Panc1 (cell line): ENCODE results near the gene SMIM38. TPM values are rescaled to one million over a fixed set of nuclear protein-coding genes. Genes with fewer than 3 reads are reported as not detected.

Source experiments
- ATAC-seq: fragments of 200-7000 bp; cut with Tn5 transposase; 2 replicates; pipeline ENCODE4 v1.9.1; 2020; ENCODE audit warnings: mild to moderate bottlenecking, moderate library complexity
- BruUV-seq: library from RNA; stranded (reverse); fragments of 400-500 nt; replicated peaks from 2 replicates; lab custom pipeline; 2021; lab: Mats Ljungman, UMichigan
- CTCF ChIA-PET: fragments of 300-600 bp; sonication (Branson Sonifier 250); formaldehyde crosslinking; loops from one replicate; lab custom pipeline; 2022; ENCODE audit warnings: antibody characterized with exemption; lab: Charles Lee
- POLR2A ChIA-PET: fragments of 300-600 bp; sonication (Branson Sonifier 250); formaldehyde crosslinking; loops from one replicate; lab custom pipeline; 2022; ENCODE audit warnings: antibody characterized with exemption; lab: Charles Lee
- DNase-seq: peaks from one replicate; pipeline ENCODE4 v3.0.0-alpha.2; 2010; ENCODE audit warnings: low read depth, low spot score
- H3K27ac ChIP-seq: 2 replicates; pipeline ENCODE4 v1.5.1; 2011; ENCODE audit warnings: mild to moderate bottlenecking, low read length, inconsistent platforms
- H3K27me3 ChIP-seq: fragments of 200-500 bp; sonication (Bioruptor generic); 2 replicates; pipeline ENCODE4 v1.6.0; 2014; ENCODE audit warnings: low read length, inconsistent platforms; ENCODE audit not compliant: control insufficient read depth, insufficient read depth
- H3K36me3 ChIP-seq: fragments of 200-500 bp; sonication (Bioruptor generic); 2 replicates; pipeline ENCODE4 v1.5.1; 2014; ENCODE audit warnings: inconsistent platforms, mild to moderate bottlenecking, low read length, moderate library complexity; ENCODE audit not compliant: control insufficient read depth, insufficient read depth
- H3K4me1 ChIP-seq: 2 replicates; pipeline ENCODE4 v1.5.1; 2011; ENCODE audit warnings: inconsistent platforms, mild to moderate bottlenecking, low read length, moderate library complexity; ENCODE audit not compliant: control insufficient read depth, insufficient read depth
- H3K4me3 ChIP-seq, 2 experiments: 2 replicates each; pipeline ENCODE4 v1.5.1; 2011 to 2012; ENCODE audit warnings: low read depth in 2 of 2, low read length in 2 of 2, mild to moderate bottlenecking in 2 of 2, inconsistent platforms in 1 of 2, moderate library complexity in 1 of 2
- H3K9me3 ChIP-seq: fragments of 200-500 bp; sonication (Bioruptor generic); 2 replicates; pipeline ENCODE4 v1.5.1; 2014; ENCODE audit warnings: low read depth, mild to moderate bottlenecking, inconsistent platforms, low read length, moderate library complexity; ENCODE audit not compliant: control insufficient read depth, insufficient read depth
- POLR2AphosphoS5 ChIP-seq: IDR thresholded peaks from 2 replicates; pipeline ENCODE4 v1.6.1; 2012; ENCODE audit warnings: mild to moderate bottlenecking, low read depth, low read length, moderate library complexity
- SIN3A ChIP-seq: IDR thresholded peaks from 2 replicates; pipeline ENCODE4 v1.6.1; 2012; ENCODE audit warnings: low read depth, mild to moderate bottlenecking, low read length, moderate library complexity, borderline replicate concordance; ENCODE audit not compliant: insufficient read depth
- TCF7L2 ChIP-seq: IDR thresholded peaks from 2 replicates; pipeline ENCODE4 v1.6.1; 2011; ENCODE audit warnings: mild to moderate bottlenecking, low read depth, low read length, inconsistent platforms
- in situ Hi-C: cut with HindIII; loops from 2 replicates; pipeline ENCODE4 v1.10.0; 2016; ENCODE audit warnings: low sequenced_read_pairs, low pct_unique_long_range_greater_than_20kb
- intact Hi-C: fragments of 100-400 bp; cut with micrococcal nuclease; formaldehyde crosslinking; loops from one replicate; pipeline ENCODE4 v1.10.0; 2022; ENCODE audit not compliant: unreplicated experiment
- total RNA-seq: library from RNA; stranded (reverse); gene quantifications from one replicate; pipeline ENCODE4 v1.2.1, GENCODE V29; 2021; ENCODE audit not compliant: unreplicated experiment
- TF ChIP-seq, protein P1 (sequence below), 2 experiments: IDR thresholded peaks; 2 replicates each; pipeline ENCODE4 v1.6.1; 2011 to 2012; ENCODE audit warnings: low read depth in 2 of 2, control low read depth in 1 of 2, low read length in 1 of 2, mild to moderate bottlenecking in 1 of 2, moderate library complexity in 1 of 2; ENCODE audit not compliant: insufficient read depth in 1 of 2
- TF ChIP-seq, protein P2 (sequence below): fragments of 450-650 bp; IDR thresholded peaks from 2 replicates; pipeline ENCODE4 v1.5.1; 2017; ENCODE audit warnings: mild to moderate bottlenecking

The SMIM38 gene
- total RNA-seq, 1 experiment from 2014 or later, result 0.46 TPM

DNA sequence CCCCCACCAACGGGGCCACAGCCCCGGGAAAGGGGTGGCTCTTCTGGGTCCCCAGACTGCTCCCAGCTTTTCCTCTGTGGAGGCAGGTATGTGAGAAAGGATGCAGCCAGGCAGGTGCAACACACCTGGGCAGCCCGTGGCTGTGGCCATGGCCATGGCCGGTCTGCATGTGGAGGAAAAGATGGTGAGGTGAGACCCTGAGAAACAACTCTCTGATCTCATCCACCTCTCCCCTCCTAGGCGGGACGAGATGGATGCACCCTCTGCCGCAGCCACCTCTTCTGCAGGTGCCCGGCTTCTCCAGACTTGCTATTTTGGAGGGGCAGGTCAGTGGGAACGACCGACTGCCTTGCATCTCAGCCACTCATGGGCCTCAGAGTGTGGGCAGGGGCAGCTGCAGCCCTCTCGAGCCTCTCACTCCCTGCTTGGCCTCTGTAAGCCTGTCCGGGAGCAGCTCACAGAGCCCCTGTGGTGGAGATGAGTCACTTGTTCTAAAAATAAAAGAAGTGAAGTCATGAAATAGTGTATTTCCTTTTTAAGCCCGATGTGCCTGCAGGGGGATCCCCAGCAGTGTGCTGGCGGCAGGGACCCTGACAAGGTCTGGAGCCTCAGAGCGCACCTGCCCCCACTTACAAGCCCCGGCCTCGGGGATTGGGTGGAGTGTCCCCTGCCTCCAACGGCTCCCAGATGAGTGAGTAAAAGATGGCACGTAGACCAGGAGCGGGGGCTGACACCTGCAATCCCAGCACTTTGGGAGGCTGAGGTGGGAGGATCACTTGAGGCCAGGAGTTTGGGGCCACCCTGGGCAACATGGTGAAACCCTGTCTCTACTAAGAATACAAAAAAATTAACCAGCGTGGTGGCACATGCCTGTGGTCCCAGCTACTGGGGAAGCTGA lies 10.7 kb downstream of the SMIM38 start:
- CTCF ChIA-PET, result no interaction called here
- POLR2A ChIA-PET, result interaction anchor here (0.7 kb wide), 2 partner anchors 169 to 213 kb away, joined by 3 read pairs; no protein-coding TSS in a partner anchor
- no peak overlapping the region; a peak in 1 of 4 replicates for H3K4me3 ChIP-seq
- TF ChIP-seq SIN3A (no peak), TCF7L2 (no peak), POLR2AphosphoS5 (no peak)
- TF ChIP-seq, protein P1, sequence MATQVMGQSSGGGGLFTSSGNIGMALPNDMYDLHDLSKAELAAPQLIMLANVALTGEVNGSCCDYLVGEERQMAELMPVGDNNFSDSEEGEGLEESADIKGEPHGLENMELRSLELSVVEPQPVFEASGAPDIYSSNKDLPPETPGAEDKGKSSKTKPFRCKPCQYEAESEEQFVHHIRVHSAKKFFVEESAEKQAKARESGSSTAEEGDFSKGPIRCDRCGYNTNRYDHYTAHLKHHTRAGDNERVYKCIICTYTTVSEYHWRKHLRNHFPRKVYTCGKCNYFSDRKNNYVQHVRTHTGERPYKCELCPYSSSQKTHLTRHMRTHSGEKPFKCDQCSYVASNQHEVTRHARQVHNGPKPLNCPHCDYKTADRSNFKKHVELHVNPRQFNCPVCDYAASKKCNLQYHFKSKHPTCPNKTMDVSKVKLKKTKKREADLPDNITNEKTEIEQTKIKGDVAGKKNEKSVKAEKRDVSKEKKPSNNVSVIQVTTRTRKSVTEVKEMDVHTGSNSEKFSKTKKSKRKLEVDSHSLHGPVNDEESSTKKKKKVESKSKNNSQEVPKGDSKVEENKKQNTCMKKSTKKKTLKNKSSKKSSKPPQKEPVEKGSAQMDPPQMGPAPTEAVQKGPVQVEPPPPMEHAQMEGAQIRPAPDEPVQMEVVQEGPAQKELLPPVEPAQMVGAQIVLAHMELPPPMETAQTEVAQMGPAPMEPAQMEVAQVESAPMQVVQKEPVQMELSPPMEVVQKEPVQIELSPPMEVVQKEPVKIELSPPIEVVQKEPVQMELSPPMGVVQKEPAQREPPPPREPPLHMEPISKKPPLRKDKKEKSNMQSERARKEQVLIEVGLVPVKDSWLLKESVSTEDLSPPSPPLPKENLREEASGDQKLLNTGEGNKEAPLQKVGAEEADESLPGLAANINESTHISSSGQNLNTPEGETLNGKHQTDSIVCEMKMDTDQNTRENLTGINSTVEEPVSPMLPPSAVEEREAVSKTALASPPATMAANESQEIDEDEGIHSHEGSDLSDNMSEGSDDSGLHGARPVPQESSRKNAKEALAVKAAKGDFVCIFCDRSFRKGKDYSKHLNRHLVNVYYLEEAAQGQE (IDR thresholded peaks at IDR 0.05; ENCODE audit: insufficient read depth in 1 of 2, low read depth in 2 of 2, low read length in 1 of 2), result no peak
- TF ChIP-seq, protein P2, sequence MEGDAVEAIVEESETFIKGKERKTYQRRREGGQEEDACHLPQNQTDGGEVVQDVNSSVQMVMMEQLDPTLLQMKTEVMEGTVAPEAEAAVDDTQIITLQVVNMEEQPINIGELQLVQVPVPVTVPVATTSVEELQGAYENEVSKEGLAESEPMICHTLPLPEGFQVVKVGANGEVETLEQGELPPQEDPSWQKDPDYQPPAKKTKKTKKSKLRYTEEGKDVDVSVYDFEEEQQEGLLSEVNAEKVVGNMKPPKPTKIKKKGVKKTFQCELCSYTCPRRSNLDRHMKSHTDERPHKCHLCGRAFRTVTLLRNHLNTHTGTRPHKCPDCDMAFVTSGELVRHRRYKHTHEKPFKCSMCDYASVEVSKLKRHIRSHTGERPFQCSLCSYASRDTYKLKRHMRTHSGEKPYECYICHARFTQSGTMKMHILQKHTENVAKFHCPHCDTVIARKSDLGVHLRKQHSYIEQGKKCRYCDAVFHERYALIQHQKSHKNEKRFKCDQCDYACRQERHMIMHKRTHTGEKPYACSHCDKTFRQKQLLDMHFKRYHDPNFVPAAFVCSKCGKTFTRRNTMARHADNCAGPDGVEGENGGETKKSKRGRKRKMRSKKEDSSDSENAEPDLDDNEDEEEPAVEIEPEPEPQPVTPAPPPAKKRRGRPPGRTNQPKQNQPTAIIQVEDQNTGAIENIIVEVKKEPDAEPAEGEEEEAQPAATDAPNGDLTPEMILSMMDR, result no peak
- BruUV-seq, result no TSS peak
- ATAC-seq, result peak; percentile 88
- no peaks in the 10 kb centered on the region for H3K9me3 ChIP-seq
- in situ Hi-C loops (no loop called here), intact Hi-C loops (no loop called here)
- H3K27ac ChIP-seq, result no peak overlapping the region
- H3K4me1 ChIP-seq, result peaks cover 14% of the 10 kb centered on the region
- peak; percentile 30 for DNase-seq
- no peaks in the 10 kb centered on the region for H3K36me3 ChIP-seq
- H3K27me3 ChIP-seq, result no peaks in the 10 kb centered on the region

DNA sequence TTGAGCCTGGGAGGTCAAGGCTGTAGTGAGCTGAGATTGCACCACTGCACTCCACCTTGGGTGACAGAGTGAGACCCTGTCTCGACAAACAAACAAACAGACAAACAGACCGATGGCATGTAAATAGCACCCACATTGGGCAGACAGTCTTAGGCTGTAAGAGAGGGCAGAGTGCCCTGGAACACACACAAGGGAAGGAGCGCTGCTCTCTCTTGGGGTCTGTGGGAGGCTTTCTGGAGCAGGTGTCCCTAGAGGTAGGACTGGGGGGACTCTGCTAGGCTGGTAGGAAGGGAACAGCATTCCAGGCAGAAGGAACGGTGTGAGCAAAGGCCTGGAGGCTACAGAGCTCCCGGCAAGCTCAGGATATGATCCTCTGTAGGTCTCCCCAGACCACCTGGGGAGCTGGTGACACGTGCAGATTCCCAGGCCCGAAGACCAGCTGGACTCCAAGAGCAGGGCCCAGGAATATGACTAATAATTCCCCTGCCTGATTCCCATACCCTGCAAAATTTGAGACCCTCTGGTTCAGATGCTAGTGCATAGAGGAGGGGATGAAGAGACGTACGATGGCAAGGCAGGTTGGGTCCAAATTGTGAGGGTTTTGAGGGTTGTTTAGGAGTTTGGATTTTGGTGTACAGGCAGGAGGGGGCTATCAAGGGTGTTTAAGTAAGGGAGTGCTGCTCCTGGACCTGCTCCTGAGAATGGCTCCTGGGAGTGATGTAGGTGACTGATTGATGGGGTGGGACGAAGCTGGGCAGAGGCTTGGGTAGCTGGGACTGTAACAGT lies 11.6 kb downstream of the SMIM38 start:
- no peaks in the 10 kb centered on the region for H3K27me3 ChIP-seq
- DNase-seq (no peak), ATAC-seq (peak; percentile 62)
- H3K27ac ChIP-seq, result no peak overlapping the region
- in situ Hi-C loops (no loop called here), intact Hi-C loops (no loop called here)
- no peaks in the 10 kb centered on the region for H3K9me3 ChIP-seq
- H3K4me1 ChIP-seq, result peaks cover 14% of the 10 kb centered on the region
- no peaks in the 10 kb centered on the region for H3K36me3 ChIP-seq
- ChIA-PET CTCF (no interaction called here), POLR2A (interaction anchor here (0.7 kb wide), 1 partner anchor 168 kb away, joined by 3 read pairs; no protein-coding TSS in a partner anchor)
- H3K4me3 ChIP-seq, result no peak overlapping the region
- TF ChIP-seq POLR2AphosphoS5, result no peak
- no TSS peak for BruUV-seq
